Measurements from ENCODE around the gene EPYC. TPM values are rescaled to one million over a fixed set of nuclear protein-coding genes. Genes with fewer than 3 reads are reported as not detected.
A peak's percentile ranks its signal among the peaks of the same experiment; 100 is the strongest.

The EPYC gene
- total RNA-seq, 1 experiment from 2014 or later = not detected

GRCh38 chr12:90951432-90952105 lies 53.2 kb downstream of the EPYC start:
- no peak for DNase-seq
- Histone ChIP-seq H3K27me3 (ENCODE audit: insufficient read depth, low read depth) (no peaks in the 10 kb centered on the region), H3K27ac (no peak overlapping the region), H2AFZ (no peak overlapping the region), H3K9me2 (ENCODE audit: insufficient read depth) (0 out of 2 replicates have a peak, but pooled peaks cover 4% of the 10 kb centered on the region), H3K4me1 (replicated peaks; ENCODE audit: insufficient read depth) (no peaks in the 10 kb centered on the region), H3K79me2 (ENCODE audit: low read depth) (no peaks in the 10 kb centered on the region), H3K36me3 (ENCODE audit: low read depth) (no peaks in the 10 kb centered on the region), H3K4me2 (no peak overlapping the region), H4K20me1 (ENCODE audit: insufficient read depth) (no peaks in the 10 kb centered on the region), H3K4me3 (no peak overlapping the region), H3K9me3 (ENCODE audit: insufficient read depth, low read depth) (no peaks in the 10 kb centered on the region), H3F3A (ENCODE audit: insufficient read depth, low read depth) (no peaks in the 10 kb centered on the region)
- CTCF ChIA-PET = interaction anchor here (0.6 kb wide), 1 partner anchor 724 kb away, joined by 4 read pairs; no protein-coding TSS in a partner anchor
- intact Hi-C loops (cut with micrococcal nuclease; ENCODE audit: unreplicated experiment) = no loop called here
- no TSS peak for BruUV-seq (replicated peaks)
- POLR2A ChIA-PET (ENCODE audit: unreplicated experiment) = no interaction called here
- no peak for TF ChIP-seq EZH2 (IDR thresholded peaks at IDR 0.05; ENCODE audit: low read depth)
- no peak for TF ChIP-seq CTCF (conservative IDR thresholded peaks at IDR 0.05)

GRCh38 chr12:90947869-90948268 lies 56.9 kb downstream of the EPYC start:
- Histone ChIP-seq H3K4me2 (no peak overlapping the region), H2AFZ (no peak overlapping the region), H3K27me3 (ENCODE audit: insufficient read depth, low read depth) (no peaks in the 10 kb centered on the region), H3K36me3 (ENCODE audit: low read depth) (no peaks in the 10 kb centered on the region), H3K4me1 (replicated peaks; ENCODE audit: insufficient read depth) (no peaks in the 10 kb centered on the region), H3K9me3 (ENCODE audit: insufficient read depth, low read depth) (no peaks in the 10 kb centered on the region), H3K79me2 (ENCODE audit: low read depth) (no peaks in the 10 kb centered on the region), H3K4me3 (no peak overlapping the region), H3K27ac (no peak overlapping the region), H3K9me2 (ENCODE audit: insufficient read depth) (0 out of 2 replicates have a peak, but pooled peaks cover 4% of the 10 kb centered on the region), H3F3A (ENCODE audit: insufficient read depth, low read depth) (no peaks in the 10 kb centered on the region), H4K20me1 (ENCODE audit: insufficient read depth) (no peaks in the 10 kb centered on the region)
- intact Hi-C loops (cut with micrococcal nuclease; ENCODE audit: unreplicated experiment) = loop anchor here (10.0 kb wide), 1 partner anchor 1003 kb away; no protein-coding TSS in a partner anchor
- POLR2A ChIA-PET (ENCODE audit: unreplicated experiment) = no interaction called here
- DNase-seq = no peak
- TF ChIP-seq EZH2 (IDR thresholded peaks at IDR 0.05; ENCODE audit: low read depth) = no peak
- TF ChIP-seq CTCF (conservative IDR thresholded peaks at IDR 0.05) = no peak
- CTCF ChIA-PET = no interaction called here
- BruUV-seq (replicated peaks) = no TSS peak

GRCh38 chr12:90945070-90945649 lies 59.6 kb downstream of the EPYC start:
- H3K4me3 ChIP-seq = no peak overlapping the region
- H3K36me3 ChIP-seq (ENCODE audit: low read depth) = no peaks in the 10 kb centered on the region
- no peaks in the 10 kb centered on the region for H3K9me3 ChIP-seq (ENCODE audit: insufficient read depth, low read depth)
- POLR2A ChIA-PET (ENCODE audit: unreplicated experiment) = interaction anchor here (0.6 to 0.7 kb wide), 4 partner anchors 14 to 1720 kb away, joined by 3 to 11 read pairs (median 7); no protein-coding TSS in a partner anchor
- intact Hi-C loops (cut with micrococcal nuclease; ENCODE audit: unreplicated experiment) = loop anchor here (10.0 kb wide), 1 partner anchor 1000 kb away; no protein-coding TSS in a partner anchor
- no peaks in the 10 kb centered on the region for H3F3A ChIP-seq (ENCODE audit: insufficient read depth, low read depth)
- peak in 1 of 2 experiments; percentile 44 for DNase-seq
- TF ChIP-seq EZH2 (IDR thresholded peaks at IDR 0.05; ENCODE audit: low read depth) (no peak), CTCF (conservative IDR thresholded peaks at IDR 0.05) (peak; percentile 79)
- CTCF ChIA-PET = interaction anchor here (0.6 to 0.7 kb wide), 4 partner anchors 14 to 1224 kb away, joined by 3 to 10 read pairs (median 4); no protein-coding TSS in a partner anchor
- H3K27ac ChIP-seq = no peak overlapping the region
- no peaks in the 10 kb centered on the region for H3K4me1 ChIP-seq (replicated peaks; ENCODE audit: insufficient read depth)
- H4K20me1 ChIP-seq (ENCODE audit: insufficient read depth) = no peaks in the 10 kb centered on the region
- no peaks in the 10 kb centered on the region for H3K27me3 ChIP-seq (ENCODE audit: insufficient read depth, low read depth)
- H3K9me2 ChIP-seq (ENCODE audit: insufficient read depth) = 0 out of 2 replicates have a peak, but pooled peaks cover 4% of the 10 kb centered on the region
- H3K4me2 ChIP-seq = no peak overlapping the region
- no TSS peak for BruUV-seq (replicated peaks)
- H2AFZ ChIP-seq = no peak overlapping the region
- no peaks in the 10 kb centered on the region for H3K79me2 ChIP-seq (ENCODE audit: low read depth)
